C4-2B (cell line): ENCODE results near the gene CXorf65.

Source experiments
- ZFX ChIP-seq: fragments of 450-650 bp; IDR thresholded peaks from 2 replicates; pipeline ENCODE4 v1.6.1; 2017
- TF ChIP-seq, protein P1 (sequence below): fragments of 450-650 bp; conservative IDR thresholded peaks from 2 replicates; pipeline ENCODE4 v1.5.1; 2017; ENCODE audit warnings: mild to moderate bottlenecking

GRCh38 chrX:71082822-71083221, 23.7 kb downstream of the CXorf65 start:
- TF ChIP-seq, protein P1, sequence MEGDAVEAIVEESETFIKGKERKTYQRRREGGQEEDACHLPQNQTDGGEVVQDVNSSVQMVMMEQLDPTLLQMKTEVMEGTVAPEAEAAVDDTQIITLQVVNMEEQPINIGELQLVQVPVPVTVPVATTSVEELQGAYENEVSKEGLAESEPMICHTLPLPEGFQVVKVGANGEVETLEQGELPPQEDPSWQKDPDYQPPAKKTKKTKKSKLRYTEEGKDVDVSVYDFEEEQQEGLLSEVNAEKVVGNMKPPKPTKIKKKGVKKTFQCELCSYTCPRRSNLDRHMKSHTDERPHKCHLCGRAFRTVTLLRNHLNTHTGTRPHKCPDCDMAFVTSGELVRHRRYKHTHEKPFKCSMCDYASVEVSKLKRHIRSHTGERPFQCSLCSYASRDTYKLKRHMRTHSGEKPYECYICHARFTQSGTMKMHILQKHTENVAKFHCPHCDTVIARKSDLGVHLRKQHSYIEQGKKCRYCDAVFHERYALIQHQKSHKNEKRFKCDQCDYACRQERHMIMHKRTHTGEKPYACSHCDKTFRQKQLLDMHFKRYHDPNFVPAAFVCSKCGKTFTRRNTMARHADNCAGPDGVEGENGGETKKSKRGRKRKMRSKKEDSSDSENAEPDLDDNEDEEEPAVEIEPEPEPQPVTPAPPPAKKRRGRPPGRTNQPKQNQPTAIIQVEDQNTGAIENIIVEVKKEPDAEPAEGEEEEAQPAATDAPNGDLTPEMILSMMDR: no peak
- no peak for TF ChIP-seq ZFX
